Measurements from ENCODE around the gene SMIM3.
"Not testable (repeated sequence)": the region's sequence is repeated elsewhere in the genome, so short reads cannot be mapped to it uniquely, and the experiment has no call there.

SMIM3 gene

DNA sequence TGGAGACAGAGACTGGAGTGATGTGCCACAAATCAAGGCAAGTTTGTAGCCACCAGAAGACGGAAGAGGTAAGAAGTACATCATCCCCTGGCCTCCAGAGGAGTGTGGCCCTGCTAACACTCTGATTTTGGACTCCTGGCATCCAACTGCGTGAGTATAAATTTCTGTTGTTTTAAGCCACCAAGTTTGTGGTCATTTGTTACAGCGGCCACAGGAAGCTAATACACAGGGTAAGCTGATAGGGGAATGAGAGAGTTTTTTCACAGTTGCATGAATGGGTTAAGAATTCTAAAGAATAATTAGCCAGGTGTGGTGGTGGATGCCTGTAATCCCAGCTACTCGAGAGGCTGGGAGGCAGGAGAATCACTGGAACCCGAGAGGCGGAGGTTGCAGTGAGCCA, 25.8 kb downstream of the SMIM3 start:
- H3K4me1 Mint-ChIP-seq, result peaks cover 5% of the 10 kb centered on the region
- no peaks in the 10 kb centered on the region for H3K36me3 Mint-ChIP-seq (ENCODE audit: low read depth)
- H3K9me3 Mint-ChIP-seq, result no peaks in the 10 kb centered on the region
- peaks cover 3% of the 10 kb centered on the region for H3K27me3 Mint-ChIP-seq (ENCODE audit: low read depth)
- H3K4me3 Mint-ChIP-seq, result no peak overlapping the region
- H3K27ac Mint-ChIP-seq, result no peak overlapping the region
- no peak for TF ChIP-seq CTCF (IDR thresholded peaks at IDR 0.05; ENCODE audit: unreplicated experiment in 3 of 3)

DNA sequence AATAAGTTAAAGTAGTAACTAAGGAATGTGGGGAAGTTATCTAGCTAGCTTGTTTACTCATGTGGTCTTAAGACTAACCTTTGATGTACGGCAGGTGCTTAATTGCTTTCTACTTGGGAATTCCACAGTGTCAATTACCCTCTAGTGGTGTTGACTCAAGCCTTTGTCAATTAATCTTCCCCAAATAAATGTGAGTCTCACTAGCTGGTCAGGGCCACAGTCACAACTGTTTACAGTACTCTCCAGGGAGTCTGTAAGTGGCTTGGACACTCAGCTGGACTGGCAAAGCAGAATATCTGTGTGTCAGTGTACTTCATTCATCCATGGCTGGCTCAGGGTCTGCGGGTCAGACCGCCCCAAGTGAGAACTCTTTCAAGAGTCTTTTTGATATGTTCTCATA, 30.8 kb downstream of the SMIM3 start:
- Mint-ChIP-seq H3K4me1 (no peaks in the 10 kb centered on the region), H3K27me3 (ENCODE audit: low read depth) (peaks cover 3% of the 10 kb centered on the region), H3K9me3 (peaks cover 5% of the 10 kb centered on the region), H3K36me3 (ENCODE audit: low read depth) (no peaks in the 10 kb centered on the region), H3K27ac (no peak overlapping the region), H3K4me3 (no peak overlapping the region)
- TF ChIP-seq CTCF (IDR thresholded peaks at IDR 0.05; ENCODE audit: unreplicated experiment in 3 of 3), result no peak

DNA sequence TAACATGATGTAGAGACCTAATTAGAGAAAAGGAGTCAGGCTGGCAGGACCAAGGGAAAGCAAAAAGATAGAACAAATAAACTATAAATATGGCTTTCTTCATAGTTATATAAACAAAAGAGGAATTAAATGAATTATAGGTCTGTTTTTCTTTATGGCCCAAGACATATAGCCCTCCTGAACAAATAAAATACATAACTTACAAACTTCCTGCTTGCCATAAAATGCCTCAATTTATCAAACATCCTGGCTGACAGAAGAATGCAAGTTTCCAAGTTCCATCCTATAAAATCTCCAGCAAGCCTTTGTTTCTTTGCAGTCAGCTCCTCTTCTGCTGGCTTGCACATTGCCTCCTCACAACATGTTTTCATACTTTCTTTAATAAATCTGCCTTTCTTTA, 36.5 kb downstream of the SMIM3 start:
- Mint-ChIP-seq H3K4me3 (no peak overlapping the region), H3K4me1 (no peaks in the 10 kb centered on the region), H3K9me3 (peaks cover 26% of the 10 kb centered on the region), H3K27ac (peak overlapping the region in 2 of 3 experiments; percentile 11 to 31), H3K36me3 (ENCODE audit: low read depth) (no peaks in the 10 kb centered on the region), H3K27me3 (ENCODE audit: low read depth) (no peaks in the 10 kb centered on the region)
- no peak for TF ChIP-seq CTCF (IDR thresholded peaks at IDR 0.05; ENCODE audit: unreplicated experiment in 3 of 3)

GRCh38 chr5:150816946-150817345, 38.4 kb downstream of the SMIM3 start:
- no peaks in the 10 kb centered on the region for H3K27me3 Mint-ChIP-seq (ENCODE audit: low read depth)
- H3K27ac Mint-ChIP-seq, result no peak overlapping the region
- H3K4me1 Mint-ChIP-seq, result no peaks in the 10 kb centered on the region
- TF ChIP-seq CTCF (IDR thresholded peaks at IDR 0.05; ENCODE audit: unreplicated experiment in 3 of 3), result no peak
- no peak overlapping the region for H3K4me3 Mint-ChIP-seq
- H3K9me3 Mint-ChIP-seq, result peaks cover 35% of the 10 kb centered on the region
- no peaks in the 10 kb centered on the region for H3K36me3 Mint-ChIP-seq (ENCODE audit: low read depth)

DNA sequence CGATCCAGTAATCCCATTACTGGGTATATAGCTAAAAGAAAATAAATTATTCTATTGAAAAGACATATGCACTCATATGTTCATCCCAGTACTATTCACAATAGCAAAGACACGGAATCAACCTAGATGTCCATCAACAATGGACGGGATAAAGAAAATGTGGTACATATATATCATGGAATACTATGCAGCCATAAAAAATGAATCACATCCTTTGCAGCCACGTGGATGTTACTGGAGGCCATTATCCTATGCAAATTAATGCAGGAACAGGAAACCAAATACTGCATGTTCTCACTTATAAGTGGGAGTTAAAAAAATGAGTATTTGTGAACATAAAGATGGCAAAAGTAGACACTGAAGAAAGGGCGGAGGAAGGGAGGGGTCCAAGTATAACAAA, 51.2 kb downstream of the SMIM3 start:
- peaks cover 24% of the 10 kb centered on the region for H3K9me3 Mint-ChIP-seq
- no peak overlapping the region for H3K4me3 Mint-ChIP-seq
- no peaks in the 10 kb centered on the region for H3K27me3 Mint-ChIP-seq (ENCODE audit: low read depth)
- H3K36me3 Mint-ChIP-seq (ENCODE audit: low read depth), result no peaks in the 10 kb centered on the region
- H3K27ac Mint-ChIP-seq, result no peak overlapping the region
- H3K4me1 Mint-ChIP-seq, result no peaks in the 10 kb centered on the region
- no peak for TF ChIP-seq CTCF (IDR thresholded peaks at IDR 0.05; ENCODE audit: unreplicated experiment in 3 of 3)

- not testable (repeated sequence) for H3K27me3 Mint-ChIP-seq (ENCODE audit: low read depth)
Measured at GRCh38 chr5:150831821-150832220, 53.3 kb downstream of the SMIM3 start.

More at GRCh38 chr5:150831821-150832220, 53.3 kb downstream of the SMIM3 start:
- not testable (repeated sequence) for H3K4me3 Mint-ChIP-seq; H3K27ac Mint-ChIP-seq; H3K4me1 Mint-ChIP-seq; H3K36me3 Mint-ChIP-seq (ENCODE audit: low read depth)
- H3K9me3 Mint-ChIP-seq, result peaks cover 24% of the 10 kb centered on the region
